Fibroblast of villous mesenchyme (primary cell): ENCODE results near the gene NTM. TPM values are rescaled to one million over a fixed set of nuclear protein-coding genes. Genes with fewer than 3 reads are reported as not detected.

ENCODE experiments used
- DNase-seq: peaks from one replicate; pipeline ENCODE4 v3.0.0-alpha.2; 2010; ENCODE audit warnings: low read depth
- H3K4me3 ChIP-seq: 2 replicates; pipeline ENCODE4 v1.5.1; 2011; ENCODE audit warnings: low read depth, mild to moderate bottlenecking, low read length
- CTCF ChIP-seq: IDR thresholded peaks from 2 replicates; pipeline ENCODE4 v1.5.1; 2012; ENCODE audit warnings: low read depth, mild to moderate bottlenecking, low read length; ENCODE audit not compliant: insufficient read depth
- total RNA-seq: library from RNA; depleted of rRNA; stranded (reverse); fragments of >200 nt; gene quantifications from 2 replicates; pipeline ENCODE4 v1.2.3, GENCODE V29; 2012

The NTM gene
- total RNA-seq, 1 donor = 7.3 TPM

- TF ChIP-seq CTCF = peak; percentile 5
- DNase-seq = no peak
- H3K4me3 ChIP-seq = no peak overlapping the region
Observed at GRCh38 chr11:131866535-131867400, 496.4 kb downstream of the NTM start.

GRCh38 chr11:131867457-131868257 lies 497.2 kb downstream of the NTM start:
- peak; percentile 75 for DNase-seq
- peak; percentile 74 for TF ChIP-seq CTCF
- H3K4me3 ChIP-seq = no peak overlapping the region

GRCh38 chr11:131868629-131869507 lies 498.5 kb downstream of the NTM start:
- TF ChIP-seq CTCF = no peak
- no peak overlapping the region for H3K4me3 ChIP-seq
- peak; percentile 12 for DNase-seq

- H3K4me3 ChIP-seq = no peak overlapping the region
- no peak for DNase-seq
- no peak for TF ChIP-seq CTCF
Observed at GRCh38 chr11:131870305-131870704, 499.9 kb downstream of the NTM start.

GRCh38 chr11:131871006-131871405 lies 500.6 kb downstream of the NTM start:
- no peak for TF ChIP-seq CTCF
- H3K4me3 ChIP-seq = no peak overlapping the region
- DNase-seq = no peak

GRCh38 chr11:131874070-131874469 lies 503.7 kb downstream of the NTM start:
- no peak for DNase-seq
- no peak for TF ChIP-seq CTCF
- no peak overlapping the region for H3K4me3 ChIP-seq
